ENCODE data around the gene DOK3.

- TF ChIP-seq IRF2 (CRISPR knock-in tag; IDR thresholded peaks at IDR 0.05) (no peak), TMF1 (CRISPR knock-in tag; IDR thresholded peaks at IDR 0.05; ENCODE audit: low read depth) (no peak), REL (CRISPR knock-in tag; conservative IDR thresholded peaks at IDR 0.05) (no peak), TOE1 (CRISPR knock-in tag; IDR thresholded peaks at IDR 0.05) (no peak), ZNF18 (CRISPR knock-in tag; IDR thresholded peaks at IDR 0.05; ENCODE audit: insufficient replicate concordance) (no peak), POLR2AphosphoS5 (IDR thresholded peaks at IDR 0.05; ENCODE audit: low read depth, low read length) (no peak), NFATC3 (CRISPR knock-in tag; IDR thresholded peaks at IDR 0.05) (no peak), ZGPAT (CRISPR knock-in tag; IDR thresholded peaks at IDR 0.05) (no peak)
These were observed 16.6 kb upstream of the DOK3 start for GRCh38 chr5:177526191-177526590.
